HepG2 (cell line): Measurements from ENCODE around the gene EIF2AK2. TPM values are rescaled to one million over a fixed set of nuclear protein-coding genes. Genes with fewer than 3 reads are reported as not detected.

Source experiments
- BORCS8-MEF2B ChIP-seq: sonication (generic); formaldehyde crosslinking; IDR thresholded peaks from 2 replicates; pipeline ENCODE4 v1.8.0; 2022; ENCODE audit warnings: mild to moderate bottlenecking, missing genetic modification reagents
- BRCA1 ChIP-seq: sonication (generic); formaldehyde crosslinking; IDR thresholded peaks from 2 replicates; pipeline ENCODE4 v1.4.0; 2020; ENCODE audit warnings: missing genetic modification reagents
- CCDC6 ChIP-seq: sonication (generic); formaldehyde crosslinking; IDR thresholded peaks from 2 replicates; pipeline ENCODE4 v1.8.1; 2022; ENCODE audit warnings: mild to moderate bottlenecking, missing genetic modification reagents, moderate library complexity
- ELF3 ChIP-seq: IDR thresholded peaks from 2 replicates; pipeline ENCODE4 v1.6.1; 2016; ENCODE audit warnings: missing genetic modification reagents, missing compliant biosample characterization
- ETS1 ChIP-seq: sonication (generic); formaldehyde crosslinking; IDR thresholded peaks from 2 replicates; pipeline ENCODE4 v1.4.0; 2020; ENCODE audit warnings: missing genetic modification reagents
- KDM1A ChIP-seq: IDR thresholded peaks from 2 replicates; pipeline ENCODE4 v1.6.1; 2016; ENCODE audit warnings: missing compliant biosample characterization
- LCORL ChIP-seq, 2 experiments: fragments of 450-650 bp in 1 of 2; sonication (generic) in 1 of 2; formaldehyde crosslinking in 1 of 2; IDR thresholded peaks; 2 replicates each; pipeline versions ENCODE4 v1.5.0 to v1.6.1; 2017 to 2020; ENCODE audit warnings: antibody characterized with exemption in 1 of 2, missing genetic modification reagents in 1 of 2
- MXI1 ChIP-seq: IDR thresholded peaks from 3 replicates; pipeline ENCODE4 v1.6.1; 2012; ENCODE audit warnings: low read depth, low read length, inconsistent platforms, borderline replicate concordance
- NCOA1 ChIP-seq: sonication (generic); formaldehyde crosslinking; IDR thresholded peaks from 2 replicates; pipeline ENCODE4 v1.9.0; 2021; ENCODE audit warnings: missing genetic modification reagents
- RFX3 ChIP-seq: IDR thresholded peaks from 2 replicates; pipeline ENCODE4 v1.6.1; 2016; ENCODE audit warnings: missing biosample characterization, missing genetic modification reagents
- SP4 ChIP-seq: sonication (generic); formaldehyde crosslinking; IDR thresholded peaks from 2 replicates; pipeline ENCODE4 v1.8.1; 2023; ENCODE audit warnings: mild to moderate bottlenecking, missing genetic modification reagents
- SRF ChIP-seq: IDR thresholded peaks from 2 replicates; pipeline ENCODE4 v1.6.1; 2011; ENCODE audit warnings: mild to moderate bottlenecking, low read depth, low read length, moderate library complexity
- ZBTB7A ChIP-seq: sonication (generic); formaldehyde crosslinking; IDR thresholded peaks from 2 replicates; pipeline ENCODE4 v1.8.0; 2022; ENCODE audit warnings: mild to moderate bottlenecking, missing genetic modification reagents
- ZNF124 ChIP-seq: sonication (generic); formaldehyde crosslinking; IDR thresholded peaks from 2 replicates; pipeline ENCODE4 v1.4.0; 2020; ENCODE audit warnings: missing genetic modification reagents
- ZNF256 ChIP-seq: sonication (generic); formaldehyde crosslinking; conservative IDR thresholded peaks from 2 replicates; pipeline ENCODE4 v1.4.0; 2020; ENCODE audit warnings: missing genetic modification reagents
- ZNF460 ChIP-seq: sonication (generic); formaldehyde crosslinking; IDR thresholded peaks from 2 replicates; pipeline ENCODE4 v1.5.1; 2020; ENCODE audit warnings: missing genetic modification reagents, mild to moderate bottlenecking, borderline replicate concordance
- ZNF512B ChIP-seq: sonication (generic); formaldehyde crosslinking; IDR thresholded peaks from 2 replicates; pipeline ENCODE4 v1.5.1; 2020; ENCODE audit warnings: missing genetic modification reagents, mild to moderate bottlenecking, borderline replicate concordance
- ZNF562 ChIP-seq: sonication (generic); formaldehyde crosslinking; IDR thresholded peaks from 2 replicates; pipeline ENCODE4 v1.8.0; 2022; ENCODE audit warnings: missing genetic modification reagents, borderline replicate concordance
- ZNF563 ChIP-seq: sonication (generic); formaldehyde crosslinking; IDR thresholded peaks from 2 replicates; pipeline ENCODE4 v1.8.0; 2022; ENCODE audit warnings: mild to moderate bottlenecking, moderate library complexity, missing genetic modification reagents
- ZNF580 ChIP-seq: IDR thresholded peaks from 2 replicates; pipeline ENCODE4 v1.6.1; 2016; ENCODE audit warnings: low read depth, borderline replicate concordance
- ZNF83 ChIP-seq: sonication (generic); formaldehyde crosslinking; IDR thresholded peaks from 2 replicates; pipeline ENCODE4 v1.4.0; 2020; ENCODE audit warnings: missing genetic modification reagents, mild to moderate bottlenecking, borderline replicate concordance
- polyA plus RNA-seq, 8 experiments: library from polyadenylated mRNA; depleted of rRNA in 3 of 8; stranded (reverse) in 7 of 8; unstranded in 1 of 8; fragments of >200 nt; fragmentation: Illumina TruSeq in 4 of 8; extraction: Trizol in 4 of 8; gene quantifications; 2 replicates each; pipeline versions ENCODE4 v1.2.1 to v1.2.3, GENCODE V29; 2011 to 2016; ENCODE audit warnings: low read depth in 4 of 8, missing spikeins in 1 of 8, mixed read lengths in 1 of 8; ENCODE audit not compliant: insufficient read depth in 1 of 8
- total RNA-seq, 5 experiments: library from RNA; depleted of rRNA; stranded (reverse); fragments of >200 nt; fragmentation: Illumina TruSeq; extraction: Trizol; gene quantifications; 2 replicates each; pipeline ENCODE4 v1.2.3, GENCODE V29; 2016; ENCODE audit warnings: low read depth in 1 of 5
- TF ChIP-seq, protein P1 (sequence below): sonication (generic); formaldehyde crosslinking; IDR thresholded peaks from 2 replicates; pipeline ENCODE4 v1.4.0; 2020; ENCODE audit warnings: low read depth, mild to moderate bottlenecking, missing genetic modification reagents
- TF ChIP-seq, protein P2 (sequence below): sonication (generic); formaldehyde crosslinking; IDR thresholded peaks from 2 replicates; pipeline ENCODE4 v1.5.0; 2020; ENCODE audit warnings: mild to moderate bottlenecking, low read depth, missing genetic modification reagents, borderline replicate concordance

EIF2AK2 gene
- total and polyA plus RNA-seq, 2 of the 13 experiments (the other 11 are each of a cell fraction or from before 2014, with no cell fraction given), result 10.2 to 26.1 TPM

DNA sequence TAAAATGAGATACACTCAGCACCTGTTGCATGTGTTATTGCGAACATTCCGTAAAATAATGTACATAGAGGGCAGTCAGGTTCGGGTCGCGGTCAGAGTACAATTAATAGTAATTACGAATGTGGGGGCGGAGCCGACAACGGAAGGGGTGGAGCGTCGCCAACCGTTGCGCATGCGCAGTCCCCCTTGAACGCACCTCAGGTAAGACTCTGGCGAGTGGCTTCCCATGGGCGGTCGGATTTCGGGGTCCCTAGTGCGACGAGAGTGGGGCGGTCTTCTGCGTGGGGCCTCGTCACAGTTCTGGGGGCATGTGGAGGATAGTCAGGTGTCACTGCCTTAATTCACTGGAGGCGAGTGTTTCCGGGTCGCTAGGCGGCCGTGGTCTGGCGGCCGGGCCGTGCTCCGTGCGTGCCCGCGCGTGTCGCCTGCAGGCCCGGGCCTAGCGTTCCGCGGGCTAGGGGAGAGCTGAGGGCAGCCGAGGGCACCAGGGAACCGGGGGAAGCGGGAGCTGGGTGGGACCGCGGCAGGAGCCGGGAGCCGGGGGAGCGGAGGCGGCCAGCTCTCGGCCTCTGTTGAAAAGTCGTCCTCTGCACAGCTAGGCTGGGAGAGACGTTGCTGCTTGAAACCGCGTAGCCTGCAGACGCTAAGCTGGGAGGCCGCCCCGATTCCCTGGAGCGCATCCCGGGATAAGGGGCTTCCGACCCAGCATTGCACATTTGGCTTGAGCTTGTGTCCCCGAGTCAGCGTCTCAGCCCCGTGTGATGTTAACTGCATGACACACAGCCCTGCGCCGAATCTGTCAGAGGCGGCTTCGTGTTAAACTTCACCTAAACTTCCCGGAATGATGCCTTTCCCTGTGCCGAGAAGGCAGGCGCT lies 39.8 kb upstream of the EIF2AK2 start, which contains the start of gene CEBPZOS (continued):
- TF ChIP-seq ZNF460 (CRISPR knock-in tag) (peak; percentile 25; the same call in 1 of the 2 replicates), ZNF562 (no peak), ZNF563 (CRISPR knock-in tag) (peak; percentile 94), ELF3 (CRISPR knock-in tag) (peak; percentile 58; the same call in 1 of the 2 replicates), ZNF124 (CRISPR knock-in tag) (no peak; the same call in 1 of the 2 replicates), SP4 (peak; percentile 72; the same call in 1 of the 2 replicates), KDM1A (CRISPR knock-in tag) (no peak), SRF (no peak), ZNF256 (CRISPR knock-in tag) (peak; percentile 70; the same call in 1 of the 2 replicates), ZNF580 (peak; percentile 91; the same call in 1 of the 2 replicates), BORCS8-MEF2B (CRISPR knock-in tag) (peak; percentile 97), ZNF83 (CRISPR knock-in tag) (peak; percentile 52; the same call in 1 of the 2 replicates), ETS1 (no peak; the same call in 1 of the 2 replicates), BRCA1 (CRISPR knock-in tag) (0 out of 2 replicates have a peak, but pooled peaks have one; percentile 71), CCDC6 (peak; percentile 95), ZBTB7A (CRISPR knock-in tag) (0 out of 2 replicates have a peak, but pooled peaks have one; percentile 57), ZNF512B (peak; percentile 91), NCOA1 (CRISPR knock-in tag) (peak; percentile 68; the same call in 1 of the 2 replicates), MXI1 (peak; percentile 69; the same call in 1 of the 3 replicates), LCORL (IDR thresholded peaks at IDR 0.05) (no peak; the same call in 1 of the 2 replicates), LCORL (CRISPR knock-in tag; IDR thresholded peaks at IDR 0.05) (0 out of 2 replicates have a peak, but pooled peaks have one; percentile 45), RFX3 (CRISPR knock-in tag) (no peak)
- TF ChIP-seq, protein P1, sequence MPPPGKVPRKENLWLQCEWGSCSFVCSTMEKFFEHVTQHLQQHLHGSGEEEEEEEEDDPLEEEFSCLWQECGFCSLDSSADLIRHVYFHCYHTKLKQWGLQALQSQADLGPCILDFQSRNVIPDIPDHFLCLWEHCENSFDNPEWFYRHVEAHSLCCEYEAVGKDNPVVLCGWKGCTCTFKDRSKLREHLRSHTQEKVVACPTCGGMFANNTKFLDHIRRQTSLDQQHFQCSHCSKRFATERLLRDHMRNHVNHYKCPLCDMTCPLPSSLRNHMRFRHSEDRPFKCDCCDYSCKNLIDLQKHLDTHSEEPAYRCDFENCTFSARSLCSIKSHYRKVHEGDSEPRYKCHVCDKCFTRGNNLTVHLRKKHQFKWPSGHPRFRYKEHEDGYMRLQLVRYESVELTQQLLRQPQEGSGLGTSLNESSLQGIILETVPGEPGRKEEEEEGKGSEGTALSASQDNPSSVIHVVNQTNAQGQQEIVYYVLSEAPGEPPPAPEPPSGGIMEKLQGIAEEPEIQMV (CRISPR knock-in tag), result no peak; the same call in 1 of the 2 replicates
- TF ChIP-seq, protein P2, sequence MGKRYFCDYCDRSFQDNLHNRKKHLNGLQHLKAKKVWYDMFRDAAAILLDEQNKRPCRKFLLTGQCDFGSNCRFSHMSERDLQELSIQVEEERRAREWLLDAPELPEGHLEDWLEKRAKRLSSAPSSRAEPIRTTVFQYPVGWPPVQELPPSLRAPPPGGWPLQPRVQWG, result no peak; the same call in 1 of the 2 replicates
